ENCODE data around the gene ZMYND11.

ZMYND11 gene

DNA sequence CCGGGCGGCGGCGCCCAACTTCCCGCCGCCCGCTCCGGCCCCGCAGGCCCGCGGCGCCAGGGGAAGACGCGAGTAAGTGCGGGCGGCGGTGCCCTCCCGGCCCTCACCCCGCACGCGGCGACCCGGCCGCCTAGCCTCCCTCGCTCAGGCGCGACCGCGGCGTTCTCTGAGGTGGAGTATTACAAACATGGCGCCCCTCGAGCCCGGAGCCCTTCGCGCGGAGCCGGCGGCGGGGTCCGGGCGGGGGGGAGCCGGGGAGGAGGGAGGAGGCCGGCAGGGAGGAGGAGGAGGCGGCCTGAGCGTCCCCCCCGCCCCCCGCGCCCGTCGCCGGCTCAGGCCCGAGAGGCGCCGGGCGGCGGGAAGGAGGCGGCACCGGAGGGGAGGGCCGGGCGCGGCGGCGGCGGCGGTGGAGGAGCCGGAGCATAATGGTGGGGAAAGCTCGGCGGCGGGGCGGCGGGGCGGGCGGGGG is at the start of gene ZMYND11:
ZMYND11 (plus strand) TSS at position 324 of the 469 bp plus-strand sequence. CDS start 44,558 bp downstream, outside the sequence.
- H3K4me3 Mint-ChIP-seq: peak within 1 kb of the TSS; percentile 86
- no peaks in the 10 kb centered on the region for H3K9me3 Mint-ChIP-seq
- no peak for DNase-seq
- H3K4me1 Mint-ChIP-seq (ENCODE audit: low read depth): peaks cover 48% of the 10 kb centered on the region
- no peaks in the 10 kb centered on the region for H3K27me3 Mint-ChIP-seq
- H3K27ac Mint-ChIP-seq: peak within 1 kb of the TSS; percentile 91
- peaks cover 9% of the 10 kb centered on the region for H3K36me3 Mint-ChIP-seq (ENCODE audit: low read depth)

DNA sequence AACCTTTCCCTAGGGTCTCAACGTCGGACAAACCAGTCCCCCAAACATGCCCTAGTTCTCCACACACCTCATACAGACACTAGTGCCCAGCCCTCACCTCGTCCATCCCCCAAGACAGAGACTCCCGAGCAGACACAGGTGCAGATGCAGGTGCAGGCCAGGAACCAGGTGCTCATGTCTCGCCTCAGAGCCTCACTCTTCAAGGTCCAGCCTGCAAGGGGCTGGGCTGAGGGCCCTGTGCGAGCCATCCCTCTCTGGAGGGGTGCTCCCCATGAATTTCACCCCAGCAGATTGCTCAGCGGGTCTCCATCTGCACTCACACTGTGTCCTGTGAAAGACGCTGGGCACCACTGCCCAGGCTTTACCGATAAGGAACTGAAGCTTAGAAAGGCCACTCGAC is 49.2 kb upstream of the ZMYND11 start:
- Mint-ChIP-seq H3K4me1 (ENCODE audit: low read depth) (peaks cover 4% of the 10 kb centered on the region), H3K9me3 (no peaks in the 10 kb centered on the region), H3K27me3 (peaks cover 15% of the 10 kb centered on the region), H3K27ac (no peak overlapping the region), H3K4me3 (no peak overlapping the region), H3K36me3 (ENCODE audit: low read depth) (no peaks in the 10 kb centered on the region)
- DNase-seq: no peak

DNA sequence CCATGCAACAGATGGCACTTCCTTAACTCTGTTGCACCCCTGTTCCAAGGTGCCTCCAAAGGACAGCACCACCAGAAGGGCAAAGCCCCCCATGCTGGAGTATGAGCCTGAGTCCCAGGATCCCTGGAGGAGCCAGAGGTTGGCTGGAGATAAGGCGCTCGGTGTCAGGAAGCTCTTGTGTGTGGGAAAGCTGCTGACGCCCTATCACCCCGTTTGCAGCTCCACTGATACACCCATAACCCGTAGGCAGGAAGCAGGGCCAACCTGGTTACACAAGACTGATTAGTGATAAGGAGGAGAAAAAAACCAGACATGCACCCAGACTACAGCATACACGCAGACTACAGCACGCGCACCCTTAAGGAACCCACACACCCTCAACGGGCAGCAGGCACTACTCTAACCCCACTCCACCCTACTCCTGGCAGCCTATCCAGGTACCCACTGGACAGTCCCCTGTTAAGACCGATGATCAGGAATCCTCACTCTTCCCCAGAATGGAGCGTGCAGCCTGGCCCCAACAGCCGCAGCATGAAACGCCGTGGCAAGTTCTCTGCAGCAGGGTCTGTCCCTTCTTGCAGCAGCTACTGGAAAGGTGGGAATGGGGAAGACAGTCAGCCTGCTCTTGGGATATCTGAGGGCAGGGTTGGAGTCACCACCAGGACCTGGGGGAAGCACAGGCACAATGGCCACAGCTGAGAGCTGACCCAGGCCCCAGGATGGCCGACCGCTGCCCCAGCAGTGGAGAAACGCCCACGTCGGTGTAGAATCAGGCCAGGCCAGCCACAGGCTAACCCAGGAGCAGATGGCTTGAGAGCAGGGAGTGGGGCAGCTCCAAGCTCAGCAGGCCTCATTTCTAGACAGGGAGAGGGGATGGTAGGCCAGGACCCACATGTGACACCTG is 47.8 kb upstream of the ZMYND11 start:
- no peak overlapping the region for H3K4me3 Mint-ChIP-seq
- H3K27ac Mint-ChIP-seq: no peak overlapping the region
- peaks cover 4% of the 10 kb centered on the region for H3K4me1 Mint-ChIP-seq (ENCODE audit: low read depth)
- H3K9me3 Mint-ChIP-seq: no peaks in the 10 kb centered on the region
- no peaks in the 10 kb centered on the region for H3K36me3 Mint-ChIP-seq (ENCODE audit: low read depth)
- H3K27me3 Mint-ChIP-seq: peaks cover 13% of the 10 kb centered on the region
- DNase-seq: no peak

DNA sequence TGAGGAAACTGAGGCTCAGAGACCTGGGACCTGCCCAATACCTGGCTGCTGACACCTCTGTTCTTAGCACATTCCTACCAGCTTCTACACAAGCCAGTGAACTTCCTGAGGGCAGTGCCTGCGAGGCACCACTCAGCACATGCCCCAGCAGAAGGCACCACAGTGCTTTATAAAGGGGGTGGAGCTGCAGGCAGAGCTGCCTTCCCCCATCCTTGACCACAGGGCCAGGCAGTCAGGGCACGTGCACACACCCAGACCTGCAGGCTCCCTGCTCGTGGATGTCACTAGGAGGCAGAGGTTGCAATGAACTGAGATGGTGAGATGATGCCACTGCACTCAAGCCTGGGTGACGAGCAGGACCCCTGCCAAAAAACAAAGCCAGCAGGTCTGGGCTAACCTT is 47.0 kb upstream of the ZMYND11 start:
- H3K27ac Mint-ChIP-seq: no peak overlapping the region
- no peak for DNase-seq

DNA sequence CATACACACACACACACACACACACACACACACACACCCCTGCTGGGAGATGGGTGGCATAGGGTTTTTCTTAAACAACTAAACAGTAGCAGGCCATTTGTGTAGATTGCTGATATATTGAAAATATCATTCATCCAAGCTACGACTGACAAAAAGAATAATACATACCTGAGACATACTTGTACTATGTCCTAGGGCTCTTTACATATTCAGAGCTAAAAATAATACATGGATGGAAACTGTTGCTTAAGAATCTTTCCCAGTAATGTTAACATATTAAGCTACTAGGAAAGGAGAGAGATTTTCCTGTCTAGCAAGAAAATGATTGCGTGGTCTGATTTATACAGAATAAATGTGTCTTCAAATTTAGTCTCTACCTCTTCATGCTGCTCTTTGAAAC is 46.0 kb upstream of the ZMYND11 start:
- Mint-ChIP-seq H3K4me3 (no peak overlapping the region), H3K9me3 (no peaks in the 10 kb centered on the region), H3K27ac (no peak overlapping the region), H3K36me3 (ENCODE audit: low read depth) (no peaks in the 10 kb centered on the region), H3K4me1 (ENCODE audit: low read depth) (peaks cover 4% of the 10 kb centered on the region), H3K27me3 (peaks cover 13% of the 10 kb centered on the region)
- DNase-seq: no peak

More for the DNA sequence above, 47.0 kb upstream of the ZMYND11 start:
- Mint-ChIP-seq H3K4me3 (no peak overlapping the region), H3K9me3 (no peaks in the 10 kb centered on the region), H3K27me3 (peaks cover 13% of the 10 kb centered on the region), H3K36me3 (ENCODE audit: low read depth) (no peaks in the 10 kb centered on the region), H3K4me1 (ENCODE audit: low read depth) (peaks cover 4% of the 10 kb centered on the region)

DNA sequence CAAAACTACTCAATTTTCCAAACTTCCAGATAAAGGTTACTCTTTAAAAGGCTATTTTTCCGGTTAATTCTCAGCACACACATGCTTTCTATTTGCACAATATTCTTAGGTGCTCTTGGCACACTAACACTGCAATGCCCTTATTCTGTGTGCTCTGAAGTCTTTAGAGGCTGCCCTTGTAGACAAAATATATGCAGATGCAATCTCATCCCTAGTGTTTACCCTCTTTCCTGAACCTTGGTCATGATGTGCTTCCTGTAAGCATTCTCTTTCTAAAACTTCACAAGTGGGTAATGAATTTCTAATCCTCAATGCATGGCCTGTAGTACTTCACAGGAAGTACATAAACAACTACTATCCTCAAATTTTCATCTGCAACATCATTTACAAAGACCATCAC is 45.1 kb upstream of the ZMYND11 start:
- Mint-ChIP-seq H3K4me1 (ENCODE audit: low read depth) (peaks cover 4% of the 10 kb centered on the region), H3K27ac (no peak overlapping the region), H3K27me3 (peaks cover 13% of the 10 kb centered on the region), H3K36me3 (ENCODE audit: low read depth) (no peaks in the 10 kb centered on the region), H3K4me3 (no peak overlapping the region), H3K9me3 (peaks cover 7% of the 10 kb centered on the region)
- DNase-seq: no peak

DNA sequence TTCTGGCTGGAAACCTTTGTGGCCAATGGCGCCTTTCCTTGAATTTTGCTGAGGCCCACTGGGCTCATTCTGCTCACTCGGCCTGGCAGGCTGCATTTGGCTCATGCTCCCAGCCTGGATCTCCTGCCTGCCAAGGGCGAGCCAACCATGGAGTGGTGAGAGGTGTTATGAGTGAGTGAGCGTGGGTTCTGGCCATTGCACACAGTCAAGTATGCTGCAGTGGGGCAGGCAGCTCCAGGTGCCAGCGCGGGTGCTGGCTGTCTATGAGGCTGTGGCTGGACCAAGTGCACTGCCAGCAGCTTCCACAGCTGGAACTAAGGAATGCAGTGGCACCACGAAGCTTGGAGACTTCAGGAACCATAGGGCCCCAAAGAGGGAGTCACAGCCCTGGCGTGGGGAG is 43.9 kb upstream of the ZMYND11 start:
- H3K4me1 Mint-ChIP-seq (ENCODE audit: low read depth): peaks cover 4% of the 10 kb centered on the region
- H3K4me3 Mint-ChIP-seq: no peak overlapping the region
- peaks cover 13% of the 10 kb centered on the region for H3K27me3 Mint-ChIP-seq
- H3K36me3 Mint-ChIP-seq (ENCODE audit: low read depth): no peaks in the 10 kb centered on the region
- no peak for DNase-seq
- no peak overlapping the region for H3K27ac Mint-ChIP-seq
- peaks cover 17% of the 10 kb centered on the region for H3K9me3 Mint-ChIP-seq

DNA sequence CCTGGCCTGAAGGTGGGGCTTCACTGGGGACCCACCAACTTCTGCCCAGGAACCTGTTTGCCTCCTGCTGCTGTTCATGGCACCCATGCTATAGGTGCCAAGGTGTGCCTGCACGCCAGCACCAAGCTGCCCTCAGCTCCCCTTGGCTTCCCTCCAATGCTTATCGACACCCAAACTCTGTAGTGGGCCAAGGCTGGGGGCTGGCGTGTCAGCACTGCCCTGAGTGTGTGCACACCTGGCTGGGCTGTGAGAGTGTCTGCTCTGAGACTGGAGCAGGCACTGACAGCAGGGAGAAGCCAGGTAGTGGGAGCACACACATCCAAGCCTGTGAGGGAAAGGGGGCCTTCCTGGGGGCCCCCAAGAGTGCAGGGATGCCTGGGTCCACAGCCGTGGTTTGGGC is 43.1 kb upstream of the ZMYND11 start:
- H3K27ac Mint-ChIP-seq: no peak overlapping the region
- H3K4me1 Mint-ChIP-seq (ENCODE audit: low read depth): peaks cover 4% of the 10 kb centered on the region
- DNase-seq: no peak
- H3K27me3 Mint-ChIP-seq: peaks cover 10% of the 10 kb centered on the region
- H3K9me3 Mint-ChIP-seq: peaks cover 23% of the 10 kb centered on the region
- H3K36me3 Mint-ChIP-seq (ENCODE audit: low read depth): peaks cover 3% of the 10 kb centered on the region
- no peak overlapping the region for H3K4me3 Mint-ChIP-seq

DNA sequence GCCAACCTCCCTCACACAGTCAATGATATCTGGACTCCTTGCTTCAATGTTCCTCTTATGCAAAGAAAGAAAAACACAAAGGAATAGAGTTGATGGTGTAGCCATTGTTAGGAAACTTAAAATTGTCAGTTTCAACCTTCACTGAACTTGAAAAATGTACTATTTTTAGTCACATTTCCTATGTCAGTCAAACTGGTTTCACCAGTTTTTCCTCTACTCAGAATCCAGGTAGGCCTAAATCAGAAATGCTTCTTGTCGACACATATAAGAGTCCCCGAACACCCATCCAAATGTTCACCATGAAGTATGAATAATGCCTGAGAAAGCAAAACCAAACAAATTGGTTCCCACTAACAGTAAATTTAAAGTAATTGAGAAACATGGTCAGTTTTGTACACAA is 42.4 kb upstream of the ZMYND11 start:
- Mint-ChIP-seq H3K4me3 (no peak overlapping the region), H3K36me3 (ENCODE audit: low read depth) (peaks cover 3% of the 10 kb centered on the region), H3K4me1 (ENCODE audit: low read depth) (no peaks in the 10 kb centered on the region), H3K27me3 (peaks cover 3% of the 10 kb centered on the region), H3K9me3 (peaks cover 27% of the 10 kb centered on the region), H3K27ac (no peak overlapping the region)
- no peak for DNase-seq

DNA sequence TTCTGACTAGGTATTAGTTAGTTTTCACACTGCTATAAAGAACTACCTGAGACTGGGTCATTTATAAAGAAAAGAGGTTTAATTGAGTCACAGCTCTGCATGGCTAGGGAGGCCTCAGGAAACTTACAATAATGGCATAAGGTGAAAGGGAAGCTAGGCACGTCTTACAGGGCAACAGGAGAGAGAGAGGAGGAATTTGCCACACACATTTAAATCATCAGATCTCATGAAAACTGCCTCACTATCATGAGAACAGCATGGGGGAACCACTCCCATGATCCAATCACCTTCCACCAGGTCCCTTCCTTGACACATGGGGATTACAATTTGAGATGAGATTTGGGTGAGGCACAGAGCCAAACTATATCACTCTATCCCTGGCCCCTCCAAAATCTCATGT is 40.6 kb upstream of the ZMYND11 start:
- no peak overlapping the region for H3K27ac Mint-ChIP-seq
- peaks cover 3% of the 10 kb centered on the region for H3K27me3 Mint-ChIP-seq
- H3K36me3 Mint-ChIP-seq (ENCODE audit: low read depth): peaks cover 3% of the 10 kb centered on the region
- peaks cover 27% of the 10 kb centered on the region for H3K9me3 Mint-ChIP-seq
- no peaks in the 10 kb centered on the region for H3K4me1 Mint-ChIP-seq (ENCODE audit: low read depth)
- no peak for DNase-seq
- H3K4me3 Mint-ChIP-seq: no peak overlapping the region

DNA sequence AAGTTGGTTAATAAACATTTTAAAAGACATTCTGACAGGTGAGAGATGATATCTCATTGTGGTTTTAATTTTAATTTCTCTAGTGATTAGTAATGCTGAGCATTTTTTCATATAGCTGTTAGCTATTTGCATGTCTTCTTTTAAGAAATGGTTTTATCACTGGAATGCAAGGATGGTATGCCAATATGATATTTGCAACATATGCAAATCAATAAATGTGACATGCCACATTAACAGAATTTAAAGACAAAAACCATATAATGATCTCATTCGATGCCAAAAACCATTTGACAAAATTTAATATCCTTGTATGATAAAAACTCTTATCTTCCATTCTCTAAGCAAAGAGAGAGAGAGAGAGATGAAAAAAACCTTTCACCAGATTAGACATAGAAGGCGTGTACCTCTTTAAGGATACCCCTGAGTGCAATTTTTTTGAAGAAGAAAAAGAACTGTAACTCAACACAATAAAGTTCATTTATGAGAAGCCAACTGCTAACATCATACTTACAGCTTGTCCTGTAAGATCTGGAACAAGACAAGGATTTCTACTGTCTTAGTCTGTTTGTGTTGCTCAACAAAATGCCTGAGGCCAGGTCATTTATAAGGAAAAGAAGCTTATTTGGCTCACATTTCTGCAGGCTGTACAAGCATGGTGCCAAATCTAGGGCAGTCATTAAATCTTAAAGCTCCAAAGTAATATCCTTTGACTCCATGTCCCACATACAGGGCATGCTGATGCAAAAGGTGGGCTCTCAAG is 39.7 kb upstream of the ZMYND11 start:
- Mint-ChIP-seq H3K4me3 (no peak overlapping the region), H3K9me3 (peaks cover 27% of the 10 kb centered on the region), H3K4me1 (ENCODE audit: low read depth) (no peaks in the 10 kb centered on the region), H3K27me3 (peaks cover 3% of the 10 kb centered on the region), H3K36me3 (ENCODE audit: low read depth) (peaks cover 3% of the 10 kb centered on the region), H3K27ac (no peak overlapping the region)
- no peak for DNase-seq

DNA sequence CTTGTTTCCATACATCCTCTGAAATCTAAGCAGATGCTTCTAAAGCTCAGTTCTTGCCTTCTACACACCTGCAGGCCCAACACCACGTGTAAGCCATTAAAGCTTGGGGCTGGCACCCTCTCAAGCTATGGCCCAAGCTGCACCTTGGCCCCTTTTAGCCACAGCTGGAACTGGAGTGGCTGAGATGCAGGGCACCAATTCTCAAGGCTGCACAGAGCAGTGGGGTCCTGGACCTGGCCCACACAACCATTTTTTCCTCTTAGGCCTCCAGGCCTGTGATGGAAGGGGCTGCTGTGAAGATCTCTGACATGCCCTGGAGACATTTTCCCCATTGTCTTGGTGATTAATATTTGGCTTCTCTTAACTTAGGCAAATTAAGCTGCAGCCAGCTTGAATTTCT is 38.8 kb upstream of the ZMYND11 start:
- Mint-ChIP-seq H3K4me3 (no peak overlapping the region), H3K27ac (no peak overlapping the region), H3K36me3 (ENCODE audit: low read depth) (peaks cover 3% of the 10 kb centered on the region), H3K27me3 (no peaks in the 10 kb centered on the region), H3K9me3 (peaks cover 27% of the 10 kb centered on the region), H3K4me1 (ENCODE audit: low read depth) (no peaks in the 10 kb centered on the region)
- DNase-seq: no peak

DNA sequence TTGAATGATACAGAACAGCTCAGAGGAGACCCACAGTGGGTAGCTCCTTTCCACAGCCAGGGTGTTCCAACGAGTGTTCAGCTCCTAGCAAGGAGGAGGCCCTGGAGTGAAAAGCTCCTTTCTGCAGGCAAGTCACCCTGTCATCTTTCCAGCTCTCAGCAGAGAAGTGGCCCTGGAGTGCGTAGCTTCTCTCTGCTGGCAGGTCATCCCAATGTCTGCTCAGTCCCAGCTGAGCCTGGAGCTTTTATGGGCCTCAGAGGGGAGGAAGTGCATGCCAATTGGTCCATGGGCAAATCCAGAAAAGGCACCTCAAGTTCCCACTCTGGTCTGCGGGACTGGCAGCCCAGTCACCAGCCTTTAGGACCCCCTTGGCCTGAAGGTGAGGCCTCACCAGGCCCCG is 30.8 kb upstream of the ZMYND11 start:
- H3K9me3 Mint-ChIP-seq: no peaks in the 10 kb centered on the region
- H3K27ac Mint-ChIP-seq: no peak overlapping the region
- DNase-seq: no peak
- H3K36me3 Mint-ChIP-seq (ENCODE audit: low read depth): no peaks in the 10 kb centered on the region
- H3K4me1 Mint-ChIP-seq (ENCODE audit: low read depth): peaks cover 7% of the 10 kb centered on the region
- no peak overlapping the region for H3K4me3 Mint-ChIP-seq
- H3K27me3 Mint-ChIP-seq: no peaks in the 10 kb centered on the region

DNA sequence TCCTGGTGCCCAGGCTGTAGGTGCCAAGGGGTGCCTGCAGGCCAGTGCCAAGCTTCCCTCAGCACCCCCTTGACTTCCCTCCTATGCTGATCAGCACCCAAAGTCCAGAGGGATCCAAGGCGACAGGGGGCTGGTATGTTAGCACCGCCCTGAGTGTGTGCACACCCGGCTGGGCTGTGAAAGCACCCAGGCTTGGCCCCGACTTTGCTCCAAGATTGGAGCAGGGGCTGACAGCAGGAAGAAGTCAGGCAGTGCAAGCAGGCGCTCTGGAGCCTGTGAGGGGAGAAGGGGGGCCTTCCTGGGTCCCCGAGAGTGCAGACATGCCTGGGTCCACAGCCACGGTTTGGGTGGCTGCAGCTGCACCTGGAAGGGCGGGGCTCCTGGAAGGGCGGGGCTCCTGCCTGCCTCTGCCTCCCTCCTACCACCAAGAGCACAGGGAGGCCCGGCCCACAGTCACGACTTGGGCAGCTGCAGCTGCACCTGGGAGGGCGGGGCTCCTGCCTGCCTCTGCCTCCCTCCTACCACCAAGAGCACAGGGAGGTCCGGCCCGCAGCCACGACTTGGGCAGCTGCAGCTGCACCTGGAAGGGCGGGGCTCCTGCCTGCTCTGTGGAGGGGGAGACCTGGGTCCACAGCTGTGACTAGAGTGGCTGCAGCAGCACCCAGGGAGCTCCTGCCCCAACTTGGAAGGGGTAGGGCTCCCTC is 30.2 kb upstream of the ZMYND11 start:
- DNase-seq: no peak
- Mint-ChIP-seq H3K27ac (no peak overlapping the region), H3K36me3 (ENCODE audit: low read depth) (no peaks in the 10 kb centered on the region), H3K4me1 (ENCODE audit: low read depth) (peaks cover 7% of the 10 kb centered on the region), H3K4me3 (no peak overlapping the region), H3K9me3 (no peaks in the 10 kb centered on the region), H3K27me3 (no peaks in the 10 kb centered on the region)
